ENCODE results near the gene AUTS2. TPM values are rescaled to one million over a fixed set of nuclear protein-coding genes. Genes with fewer than 3 reads are reported as not detected.

The AUTS2 gene
- polyA plus RNA-seq, 1 donor from 2014 or later: 97.3 TPM

GRCh38 chr7:70072220-70072619 is 473.9 kb downstream of the AUTS2 start:
- peaks cover 17% of the 10 kb centered on the region for H3K79me2 ChIP-seq (replicated peaks; ENCODE audit: insufficient read depth, low read length)
- TF ChIP-seq, protein P1, sequence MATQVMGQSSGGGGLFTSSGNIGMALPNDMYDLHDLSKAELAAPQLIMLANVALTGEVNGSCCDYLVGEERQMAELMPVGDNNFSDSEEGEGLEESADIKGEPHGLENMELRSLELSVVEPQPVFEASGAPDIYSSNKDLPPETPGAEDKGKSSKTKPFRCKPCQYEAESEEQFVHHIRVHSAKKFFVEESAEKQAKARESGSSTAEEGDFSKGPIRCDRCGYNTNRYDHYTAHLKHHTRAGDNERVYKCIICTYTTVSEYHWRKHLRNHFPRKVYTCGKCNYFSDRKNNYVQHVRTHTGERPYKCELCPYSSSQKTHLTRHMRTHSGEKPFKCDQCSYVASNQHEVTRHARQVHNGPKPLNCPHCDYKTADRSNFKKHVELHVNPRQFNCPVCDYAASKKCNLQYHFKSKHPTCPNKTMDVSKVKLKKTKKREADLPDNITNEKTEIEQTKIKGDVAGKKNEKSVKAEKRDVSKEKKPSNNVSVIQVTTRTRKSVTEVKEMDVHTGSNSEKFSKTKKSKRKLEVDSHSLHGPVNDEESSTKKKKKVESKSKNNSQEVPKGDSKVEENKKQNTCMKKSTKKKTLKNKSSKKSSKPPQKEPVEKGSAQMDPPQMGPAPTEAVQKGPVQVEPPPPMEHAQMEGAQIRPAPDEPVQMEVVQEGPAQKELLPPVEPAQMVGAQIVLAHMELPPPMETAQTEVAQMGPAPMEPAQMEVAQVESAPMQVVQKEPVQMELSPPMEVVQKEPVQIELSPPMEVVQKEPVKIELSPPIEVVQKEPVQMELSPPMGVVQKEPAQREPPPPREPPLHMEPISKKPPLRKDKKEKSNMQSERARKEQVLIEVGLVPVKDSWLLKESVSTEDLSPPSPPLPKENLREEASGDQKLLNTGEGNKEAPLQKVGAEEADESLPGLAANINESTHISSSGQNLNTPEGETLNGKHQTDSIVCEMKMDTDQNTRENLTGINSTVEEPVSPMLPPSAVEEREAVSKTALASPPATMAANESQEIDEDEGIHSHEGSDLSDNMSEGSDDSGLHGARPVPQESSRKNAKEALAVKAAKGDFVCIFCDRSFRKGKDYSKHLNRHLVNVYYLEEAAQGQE (IDR thresholded peaks at IDR 0.05; ENCODE audit: borderline replicate concordance): no peak
- TF ChIP-seq TAF1 (IDR thresholded peaks at IDR 0.05; ENCODE audit: low read depth) (no peak), CTCF (IDR thresholded peaks at IDR 0.05; ENCODE audit: poor library complexity, severe bottlenecking) (no peak), EZH2 (IDR thresholded peaks at IDR 0.05; ENCODE audit: borderline replicate concordance, insufficient read depth, low read length, poor library complexity, severe bottlenecking) (no peak), POLR2AphosphoS5 (IDR thresholded peaks at IDR 0.05) (no peak), MXI1 (conservative IDR thresholded peaks at IDR 0.05; ENCODE audit: poor library complexity, severe bottlenecking) (no peak), SMC3 (conservative IDR thresholded peaks at IDR 0.05; ENCODE audit: poor library complexity) (no peak), RAD21 (conservative IDR thresholded peaks at IDR 0.05) (no peak), EP300 (conservative IDR thresholded peaks at IDR 0.05; ENCODE audit: poor library complexity, severe bottlenecking) (no peak)
- H3K27ac ChIP-seq (ENCODE audit: low read length): peak overlapping the region; percentile 23
- no peaks in the 10 kb centered on the region for H3K36me3 ChIP-seq (ENCODE audit: insufficient read depth, low read length)
- H3K27me3 ChIP-seq (ENCODE audit: insufficient read depth, low read depth, low read length): no peaks in the 10 kb centered on the region
- H2AFZ ChIP-seq (ENCODE audit: low read depth, low read length): no peak overlapping the region
- no peak overlapping the region for H3K4me3 ChIP-seq (ENCODE audit: low read length)
- no peaks in the 10 kb centered on the region for H3K9me2 ChIP-seq (ENCODE audit: insufficient read depth, low read length)
- H3K9me3 ChIP-seq (ENCODE audit: low read length): no peaks in the 10 kb centered on the region
- H3K9ac ChIP-seq (ENCODE audit: low read length): no peak overlapping the region
- no peaks in the 10 kb centered on the region for H3F3A ChIP-seq (ENCODE audit: insufficient read depth, low read length, poor library complexity, severe bottlenecking)
- H3K4me2 ChIP-seq (ENCODE audit: low read length): no peak overlapping the region
- H4K20me1 ChIP-seq (ENCODE audit: insufficient read depth): no peaks in the 10 kb centered on the region

DNA sequence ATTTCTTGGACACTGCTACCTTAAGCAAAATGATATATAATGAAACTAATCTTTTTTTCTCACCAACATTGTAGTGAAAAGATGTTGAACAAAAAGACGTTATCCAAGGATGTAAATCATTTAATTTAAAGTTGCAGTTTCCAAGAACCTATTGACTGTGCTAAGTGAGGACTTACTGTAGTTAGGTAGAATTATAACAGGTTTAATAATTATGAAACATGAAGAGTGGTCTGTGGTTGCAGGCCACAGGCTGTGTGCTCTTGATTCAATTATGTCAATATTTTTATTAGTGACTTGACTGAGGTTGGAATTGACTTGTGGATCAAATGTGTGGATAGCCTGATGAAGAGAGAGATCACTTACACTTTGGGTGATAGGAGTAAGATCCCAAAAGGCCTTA is 478.1 kb downstream of the AUTS2 start:
- no peaks in the 10 kb centered on the region for H3K27me3 ChIP-seq (ENCODE audit: insufficient read depth, low read depth, low read length)
- no peaks in the 10 kb centered on the region for H3K9me3 ChIP-seq (ENCODE audit: low read length)
- H3K4me2 ChIP-seq (ENCODE audit: low read length): no peak overlapping the region
- H3K79me2 ChIP-seq (replicated peaks; ENCODE audit: insufficient read depth, low read length): peaks cover 23% of the 10 kb centered on the region
- TF ChIP-seq POLR2AphosphoS5 (IDR thresholded peaks at IDR 0.05) (no peak), EZH2 (IDR thresholded peaks at IDR 0.05; ENCODE audit: borderline replicate concordance, insufficient read depth, low read length, poor library complexity, severe bottlenecking) (no peak), EP300 (conservative IDR thresholded peaks at IDR 0.05; ENCODE audit: poor library complexity, severe bottlenecking) (no peak)
- H3F3A ChIP-seq (ENCODE audit: insufficient read depth, low read length, poor library complexity, severe bottlenecking): no peaks in the 10 kb centered on the region
- no peaks in the 10 kb centered on the region for H3K36me3 ChIP-seq (ENCODE audit: insufficient read depth, low read length)
- H3K4me3 ChIP-seq (ENCODE audit: low read length): no peak overlapping the region
- H4K20me1 ChIP-seq (ENCODE audit: insufficient read depth): no peaks in the 10 kb centered on the region
- H3K9me2 ChIP-seq (ENCODE audit: insufficient read depth, low read length): no peaks in the 10 kb centered on the region
- H2AFZ ChIP-seq (ENCODE audit: low read depth, low read length): no peak overlapping the region
- no peak overlapping the region for H3K9ac ChIP-seq (ENCODE audit: low read length)
- no peak overlapping the region for H3K27ac ChIP-seq (ENCODE audit: low read length)
